DMS53 treated with DMSO at 0.1 percent for 48 hours (cell line): ENCODE results near the gene CCDC150.
"Not testable (repeated sequence)": the region's sequence is repeated elsewhere in the genome, so short reads cannot be mapped to it uniquely, and the experiment has no call there.

ENCODE experiments used
- DNase-seq: peaks from one replicate; lab custom pipeline; 2025; ENCODE audit not compliant: unreplicated experiment; lab: John Stamatoyannopoulos, UW

CCDC150 gene

DNA sequence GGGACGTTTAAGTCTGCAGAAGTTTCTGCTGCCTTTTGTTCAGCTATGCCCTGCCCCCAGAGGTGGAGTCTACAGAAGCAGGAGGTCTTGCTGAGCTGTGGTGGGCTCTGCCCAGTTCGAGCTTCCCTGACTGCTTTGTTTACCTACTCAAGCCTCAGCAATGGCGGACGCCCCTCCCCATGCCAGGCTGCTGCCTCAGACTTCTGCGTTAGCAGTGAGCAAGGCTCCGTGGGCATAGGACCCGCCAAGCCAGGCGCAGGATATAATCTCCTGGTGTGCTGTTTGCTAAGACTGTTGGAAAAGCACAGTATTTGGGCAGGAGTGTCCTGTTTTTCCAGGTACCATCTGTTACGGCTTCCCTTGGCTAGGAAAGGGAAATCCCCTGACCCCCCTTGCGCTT lies 70.5 kb downstream of the CCDC150 start:
- DNase-seq, result not testable (repeated sequence)

DNA sequence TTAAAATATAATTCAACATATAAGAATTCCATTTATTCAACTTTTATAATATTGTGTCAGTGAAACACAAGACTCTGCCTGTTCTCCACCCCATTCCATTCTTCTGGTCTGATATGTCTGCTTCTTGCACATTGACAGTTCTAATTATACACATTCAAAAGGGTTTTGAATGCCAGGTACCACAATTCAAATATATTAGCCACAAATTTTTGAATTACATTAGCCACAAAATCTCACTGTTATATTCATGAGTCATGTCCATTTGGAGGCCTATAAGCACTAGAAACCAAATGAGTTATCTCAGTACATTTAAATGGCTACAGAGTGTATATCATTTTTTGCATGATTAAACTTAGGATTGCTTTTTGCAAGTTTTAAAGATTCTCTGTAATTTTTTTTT lies 72.1 kb downstream of the CCDC150 start:
- DNase-seq, result no peak

DNA sequence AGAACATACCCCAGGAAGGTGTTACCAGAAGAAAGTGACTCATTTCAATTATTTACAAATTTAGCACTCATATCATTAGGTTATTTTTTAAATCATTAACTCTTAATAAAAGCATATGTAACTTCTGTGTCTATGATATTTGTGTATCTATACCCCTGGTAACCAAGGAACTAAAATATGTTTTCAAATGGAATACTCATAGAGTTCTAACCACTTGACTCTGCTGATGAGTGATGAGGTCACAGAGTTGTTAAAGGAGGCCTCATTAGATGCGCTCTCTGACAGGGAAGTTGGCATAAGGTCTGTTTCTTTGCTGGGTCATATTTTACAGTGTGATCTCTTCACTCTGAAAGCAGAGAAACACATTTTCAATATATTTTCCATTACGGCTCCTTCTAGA lies 73.4 kb downstream of the CCDC150 start:
- no peak for DNase-seq

DNA sequence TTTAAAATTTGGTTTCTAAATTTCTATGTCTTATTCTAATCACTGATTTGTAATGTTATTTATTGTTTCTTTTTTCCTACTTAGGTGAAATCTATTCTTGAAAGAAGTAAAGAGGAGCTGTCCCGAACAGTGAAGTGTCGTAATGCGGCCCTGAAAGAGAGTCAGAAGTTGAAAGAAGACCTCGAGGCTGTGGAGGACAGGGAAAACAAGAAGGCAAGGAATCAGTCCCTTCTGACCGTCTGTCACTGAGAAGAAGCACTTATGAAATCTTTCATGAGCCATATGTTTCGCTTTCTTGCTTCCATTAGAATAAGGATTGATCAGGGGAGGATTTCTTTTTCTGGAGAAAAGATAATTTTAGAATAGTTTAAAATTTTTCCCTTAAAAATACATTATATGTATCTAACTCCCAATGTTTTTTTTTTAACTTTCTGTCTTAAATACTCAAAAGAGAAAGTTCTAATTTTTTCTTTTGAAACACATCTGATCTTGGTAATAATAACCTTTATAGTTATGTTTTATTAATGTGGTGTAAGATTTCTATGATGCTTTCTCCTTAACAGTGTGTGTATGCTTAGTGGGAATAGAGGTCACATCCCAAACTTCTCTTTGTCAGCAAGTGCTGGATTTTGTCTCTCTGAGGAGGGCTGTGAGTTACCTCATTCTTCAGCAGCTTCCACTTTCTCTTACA lies 79.0 kb downstream of the CCDC150 start:
- no peak for DNase-seq

DNA sequence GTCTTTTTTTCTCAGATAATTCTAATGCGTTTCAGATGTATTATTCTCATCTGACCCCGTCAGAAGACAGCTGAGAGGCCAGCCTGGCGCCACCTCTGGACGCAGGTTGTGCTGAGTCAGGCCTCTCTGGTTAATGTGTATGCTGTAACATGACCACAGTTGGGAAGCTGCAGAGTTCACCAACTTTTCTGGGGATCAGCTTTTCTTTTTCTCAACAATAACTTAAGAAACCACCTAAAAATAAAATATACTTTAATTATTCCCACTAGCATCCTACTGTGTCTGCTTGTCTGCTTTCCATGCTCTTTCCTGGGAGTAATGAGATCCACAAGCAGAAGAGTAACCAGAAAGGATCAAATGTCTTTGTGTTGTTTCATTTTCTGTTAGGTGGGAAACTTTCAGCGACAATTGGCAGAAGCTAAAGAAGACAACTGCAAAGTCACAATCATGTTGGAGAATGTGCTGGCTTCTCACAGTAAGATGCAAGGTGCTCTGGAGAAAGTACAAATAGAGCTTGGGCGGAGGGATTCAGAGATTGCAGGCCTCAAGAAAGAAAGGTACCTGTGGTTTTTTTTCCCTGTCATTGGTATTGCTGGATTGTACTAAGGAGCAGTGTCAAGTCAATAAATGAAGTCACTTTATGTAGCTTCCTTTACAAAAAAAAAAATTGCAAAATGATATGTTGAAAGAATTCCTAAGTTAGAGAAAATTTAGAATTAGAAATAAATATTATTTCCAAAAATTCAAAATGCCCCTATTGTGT lies 79.8 kb downstream of the CCDC150 start:
- DNase-seq, result peak; percentile 49

DNA sequence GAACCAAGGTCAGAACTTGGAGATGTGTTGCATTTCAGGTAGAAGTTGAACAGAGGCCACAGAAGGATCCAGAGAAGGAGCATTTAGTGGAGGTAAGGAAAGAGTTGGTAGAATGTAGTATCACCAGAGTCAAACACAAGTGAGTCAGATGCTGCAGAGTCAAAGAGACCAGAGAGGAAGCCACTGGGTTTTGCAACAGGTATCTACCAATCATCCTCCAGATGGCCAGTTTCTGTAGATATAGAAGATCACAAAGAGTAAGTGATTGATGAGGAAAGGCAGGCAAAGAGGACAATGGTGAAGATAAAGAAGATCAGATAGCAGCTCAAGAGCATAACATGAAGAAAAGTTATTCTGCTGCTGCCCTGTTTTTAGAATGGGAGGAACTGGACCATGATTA lies 84.1 kb downstream of the CCDC150 start:
- DNase-seq, result no peak

DNA sequence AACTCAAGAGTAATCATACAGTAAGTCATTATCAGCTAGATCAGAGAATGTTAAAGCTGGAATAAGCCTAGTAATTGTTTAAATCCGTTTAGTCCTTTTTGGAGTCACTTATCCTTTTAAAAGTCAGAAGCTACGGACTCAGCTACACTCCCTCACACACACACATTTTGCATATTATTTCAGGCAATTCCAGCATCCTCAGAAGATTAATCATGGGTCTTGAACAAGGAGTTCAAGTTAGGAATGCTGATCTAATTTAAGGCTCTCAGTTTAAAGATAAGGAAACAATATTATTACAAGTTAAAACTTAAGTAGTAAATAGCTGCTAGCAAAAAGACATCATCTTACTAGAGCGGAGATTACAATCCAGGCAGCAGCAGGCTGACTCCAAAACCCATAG lies 85.7 kb downstream of the CCDC150 start:
- DNase-seq, result no peak

DNA sequence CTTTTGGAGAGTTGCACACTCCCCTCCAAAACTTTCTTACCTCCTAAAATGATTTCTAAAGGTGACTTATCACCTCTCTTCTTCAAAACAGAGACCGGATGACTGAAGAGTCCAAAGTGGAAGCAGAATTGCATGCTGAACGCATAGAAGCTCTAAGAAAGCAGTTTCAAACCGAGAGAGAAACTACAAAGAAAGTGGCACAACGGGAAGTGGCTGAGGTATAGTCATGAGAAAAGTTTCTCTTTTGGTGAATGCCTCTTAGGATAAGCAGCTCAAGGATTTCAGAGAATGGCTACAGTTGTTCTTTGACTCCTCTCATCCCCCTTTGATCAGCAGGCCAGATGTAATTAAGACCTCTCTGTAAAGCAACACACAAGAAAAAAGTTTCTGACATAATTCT lies 86.4 kb downstream of the CCDC150 start:
- no peak for DNase-seq

DNA sequence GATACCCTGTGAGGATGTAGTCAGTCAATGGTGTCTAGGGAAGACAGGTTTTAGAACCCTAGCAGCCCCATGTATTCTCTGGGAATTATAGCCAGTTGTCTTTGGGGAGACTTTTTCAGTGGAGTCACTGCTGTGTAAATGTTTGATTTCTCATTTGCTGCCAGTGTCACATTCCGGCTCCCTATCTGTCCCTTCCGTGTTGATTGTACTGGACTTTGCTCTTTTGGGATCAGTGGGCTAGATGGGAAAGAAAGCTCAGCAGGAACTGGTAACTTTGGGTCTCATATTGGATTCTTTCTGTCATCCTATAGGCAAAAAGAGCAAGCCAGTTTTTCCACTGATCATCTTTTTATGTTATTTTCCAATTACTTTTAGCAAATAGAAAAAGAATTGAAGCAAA lies 89.9 kb downstream of the CCDC150 start:
- DNase-seq, result no peak

DNA sequence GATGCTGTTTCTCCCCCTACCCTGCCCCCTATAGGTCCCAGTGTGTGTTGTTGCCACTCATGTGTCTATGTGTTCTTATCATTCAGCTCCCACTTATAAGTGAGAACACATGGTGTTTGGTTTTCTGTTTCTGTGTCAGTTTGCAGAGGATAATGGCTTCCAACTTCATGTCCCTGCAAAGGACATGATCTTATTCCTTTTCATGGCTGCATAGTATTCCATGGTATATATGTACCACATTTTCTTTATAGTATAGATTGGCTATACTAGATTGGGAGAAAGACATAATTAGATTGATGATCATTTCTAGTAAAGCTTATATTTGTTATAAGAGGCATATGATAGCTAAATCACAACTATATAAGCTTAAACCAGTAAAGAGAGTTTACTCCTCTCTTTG lies 97.1 kb downstream of the CCDC150 start:
- DNase-seq, result not testable (repeated sequence)

DNA sequence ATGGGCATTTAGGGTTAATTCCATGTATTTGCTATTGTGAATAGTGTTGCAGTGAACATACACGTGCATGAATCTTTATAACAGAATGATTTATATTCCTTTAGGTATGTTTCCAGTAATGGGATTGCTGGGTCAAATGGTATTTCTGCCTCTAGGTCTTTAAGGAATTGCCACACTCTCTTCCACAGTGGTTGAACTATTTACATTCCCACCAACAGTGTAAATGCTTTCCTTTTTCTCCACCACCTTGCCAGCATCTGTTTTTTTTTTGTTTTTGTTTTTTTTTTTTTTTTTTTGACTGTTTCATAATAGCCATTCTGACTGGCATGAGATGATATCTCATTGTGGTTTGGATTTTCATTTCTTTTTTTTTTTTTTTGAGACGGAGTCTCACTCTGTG lies 97.5 kb downstream of the CCDC150 start:
- DNase-seq, result no peak

DNA sequence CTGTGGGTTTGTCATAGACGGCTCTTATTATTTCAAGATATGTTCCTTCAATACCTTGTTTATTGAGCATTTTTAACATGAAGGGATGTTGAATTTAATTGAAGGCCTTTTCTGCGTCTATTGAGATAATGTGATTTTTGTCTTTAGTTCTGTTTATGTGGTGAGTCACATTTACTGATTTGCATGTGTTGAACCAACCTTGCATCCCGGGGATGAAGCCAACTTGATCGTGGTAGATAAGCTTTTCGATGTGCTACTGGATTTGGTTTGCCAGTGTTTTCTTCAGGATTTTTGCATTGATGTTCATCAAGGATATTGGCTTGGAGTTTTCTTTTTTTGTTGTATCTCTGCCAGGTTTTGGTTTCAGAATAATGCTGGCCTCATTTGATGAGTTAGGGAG lies 99.5 kb downstream of the CCDC150 start:
- DNase-seq, result no peak

DNA sequence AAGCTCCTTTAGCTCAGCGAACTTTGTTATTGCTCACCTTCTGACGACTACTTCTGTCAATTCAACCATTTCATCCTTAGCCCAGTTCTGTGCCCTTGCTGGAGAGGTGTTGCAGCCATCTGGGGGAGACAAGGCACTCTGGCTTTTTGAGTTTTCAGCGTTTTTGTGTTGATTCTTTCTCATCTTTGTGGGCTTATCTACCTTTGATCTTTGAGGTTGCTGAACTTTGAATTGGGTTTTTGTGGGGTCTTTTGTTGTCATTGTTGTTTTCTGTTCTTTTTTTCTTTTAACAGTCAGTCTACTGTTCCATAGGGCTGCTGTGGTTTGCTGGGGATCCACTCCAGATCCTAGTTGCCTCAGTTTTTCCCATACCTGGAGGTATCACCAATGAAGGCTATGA lies 102.7 kb downstream of the CCDC150 start:
- DNase-seq, result no peak

DNA sequence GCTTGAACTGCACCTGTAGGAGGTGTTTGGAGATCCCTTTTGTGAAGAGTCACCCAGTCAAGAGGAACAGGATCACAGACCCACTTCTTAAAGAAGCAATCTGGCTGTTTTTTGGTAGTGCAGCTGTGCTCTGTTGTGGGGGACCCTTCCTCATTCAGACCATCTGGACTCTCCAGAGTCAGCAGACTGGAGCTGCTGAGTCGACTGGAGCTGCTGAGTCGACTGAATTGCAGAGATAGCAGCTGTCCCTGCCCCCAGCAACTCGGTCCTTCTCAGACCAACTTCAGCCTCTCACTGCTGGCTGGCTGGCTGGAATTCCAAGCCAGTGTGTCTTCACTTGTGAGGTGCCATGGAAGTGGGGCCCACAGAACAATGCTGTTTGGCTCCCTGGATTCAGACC lies 103.2 kb downstream of the CCDC150 start:
- no peak for DNase-seq

DNA sequence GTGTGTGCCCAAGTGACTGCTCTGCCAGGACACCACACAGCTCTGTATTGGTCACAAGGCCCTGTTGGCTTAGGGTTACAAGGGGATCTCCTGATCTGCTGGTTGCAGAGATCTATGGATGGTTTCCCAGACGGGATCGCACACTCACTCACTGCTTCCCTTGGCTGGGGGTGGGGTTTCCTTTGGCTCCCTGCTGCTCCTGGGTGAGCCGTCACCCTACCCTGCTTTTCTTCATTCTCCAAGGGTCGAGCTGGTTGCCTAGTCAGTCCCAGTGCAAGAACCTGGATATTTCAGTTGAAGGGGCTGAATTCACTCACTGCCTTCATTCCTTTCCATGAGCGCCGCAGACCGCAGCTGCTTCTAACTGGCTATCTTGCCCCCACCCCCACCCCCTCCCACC lies 103.7 kb downstream of the CCDC150 start:
- DNase-seq, result no peak

DNA sequence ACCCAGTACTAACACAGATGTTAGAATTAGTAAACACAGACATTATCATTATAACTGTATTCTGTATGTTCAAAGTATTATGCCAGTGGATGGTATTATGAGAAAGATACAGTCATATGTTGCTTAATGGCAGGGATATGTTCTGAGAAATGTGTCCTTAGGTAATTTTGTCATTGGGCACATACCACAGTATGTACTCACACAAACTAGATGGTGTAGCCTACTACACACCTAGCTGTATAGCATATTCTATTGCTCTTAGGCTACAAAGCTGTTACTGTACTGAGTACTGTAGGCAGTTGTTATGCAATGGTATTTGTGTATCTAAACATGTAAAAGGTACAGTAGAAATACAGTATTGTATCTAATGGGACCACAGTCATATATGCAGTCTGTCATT lies 106.2 kb downstream of the CCDC150 start:
- no peak for DNase-seq

DNA sequence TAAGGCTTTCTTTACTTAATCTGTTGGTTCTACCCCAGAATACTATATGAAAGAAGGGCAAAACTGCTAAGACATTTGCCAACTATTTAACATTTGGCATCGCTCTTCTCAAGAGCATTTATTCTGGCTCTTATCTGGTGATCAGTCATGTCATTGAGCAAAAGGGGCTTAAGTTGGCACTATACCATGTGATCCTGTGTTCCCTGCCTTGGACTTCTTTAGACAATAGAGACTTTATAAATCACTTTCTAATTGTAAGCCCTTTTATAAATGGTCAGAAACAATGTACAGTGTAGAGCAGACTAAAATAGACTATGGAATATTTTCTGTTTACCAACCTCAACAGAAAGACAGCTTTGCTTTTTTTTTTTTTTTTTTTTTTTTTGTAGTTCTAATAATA lies 107.9 kb downstream of the CCDC150 start:
- DNase-seq, result no peak

DNA sequence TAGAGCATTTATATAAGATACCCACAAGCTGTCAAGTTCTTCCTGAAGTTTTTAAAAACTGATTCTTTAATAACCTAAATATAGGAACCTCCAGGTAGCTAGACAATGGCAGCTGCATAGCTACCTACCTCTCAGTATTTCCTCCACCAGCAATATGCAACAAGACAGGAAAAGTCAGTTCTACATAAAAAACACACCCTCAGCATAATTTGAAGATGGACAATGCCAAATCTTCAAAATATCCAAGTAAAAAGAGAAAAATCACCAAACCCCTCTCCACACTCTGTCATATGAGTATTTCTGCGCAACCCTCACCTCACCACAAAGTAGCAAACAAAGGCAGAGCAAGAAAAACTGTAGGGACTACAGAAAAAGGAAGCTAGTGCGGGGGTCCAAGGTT lies 108.6 kb downstream of the CCDC150 start:
- no peak for DNase-seq

DNA sequence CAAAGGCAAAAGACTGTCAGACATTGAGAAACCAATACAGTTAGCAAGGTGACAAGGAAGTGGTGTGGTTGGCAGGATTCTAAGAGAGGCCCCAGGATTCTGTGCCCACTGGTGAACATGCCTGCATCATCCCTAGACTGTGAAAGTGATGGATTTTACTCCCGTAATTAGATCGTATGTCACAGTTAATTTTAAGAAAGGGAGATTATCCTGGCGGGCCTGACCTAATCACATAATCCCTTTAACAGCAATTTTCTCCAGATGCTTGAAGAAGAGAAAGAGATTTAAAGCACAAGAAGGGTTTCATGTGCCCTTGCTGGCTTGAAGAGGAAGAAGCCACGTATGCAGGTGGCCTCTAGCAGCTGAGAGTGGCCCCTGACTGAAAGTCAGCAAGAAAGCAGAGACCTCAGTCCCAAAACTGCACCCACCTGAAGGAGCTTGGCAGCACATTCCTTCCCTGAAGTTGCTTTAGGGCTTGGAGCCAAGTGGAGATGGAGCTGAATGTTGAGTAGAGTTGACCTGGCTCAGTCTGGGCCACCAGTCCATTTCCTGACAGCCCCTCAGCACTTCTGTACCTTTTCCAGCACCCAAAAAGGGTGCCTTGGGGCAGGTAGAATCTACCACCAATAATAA lies 110.9 kb downstream of the CCDC150 start:
- no peak for DNase-seq

DNA sequence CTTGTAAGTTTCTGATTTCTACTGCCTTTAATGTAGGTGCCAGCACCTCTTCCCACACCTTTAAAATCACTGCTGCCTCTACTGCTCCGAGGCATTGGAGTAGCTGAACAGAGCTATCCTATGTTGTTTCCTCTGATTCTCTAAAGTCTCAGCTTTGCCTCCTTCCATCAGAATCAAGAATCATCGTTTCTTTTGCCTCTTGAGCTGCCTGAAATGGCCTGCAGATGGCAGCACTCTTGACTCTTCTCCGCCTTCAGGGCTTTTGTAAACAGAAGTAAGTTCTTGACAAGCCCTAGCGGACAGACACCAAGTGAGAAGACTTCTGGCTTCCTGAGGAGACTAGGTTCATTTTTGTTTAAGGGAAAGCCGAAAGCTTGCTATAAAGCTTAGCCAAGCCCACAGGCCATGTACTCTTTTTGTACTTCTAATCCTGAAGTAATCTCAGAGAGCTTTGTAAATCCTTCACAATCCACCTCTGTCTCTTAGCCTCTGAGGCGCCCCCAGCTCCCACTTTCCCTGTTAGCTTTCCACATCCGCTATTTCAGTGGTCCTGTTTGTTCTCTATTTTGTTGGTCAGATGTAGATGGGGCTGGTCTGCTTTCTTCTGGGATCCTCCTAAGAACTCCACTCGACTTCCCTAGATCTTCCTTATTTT lies 111.6 kb downstream of the CCDC150 start:
- peak; percentile 40 for DNase-seq

DNA sequence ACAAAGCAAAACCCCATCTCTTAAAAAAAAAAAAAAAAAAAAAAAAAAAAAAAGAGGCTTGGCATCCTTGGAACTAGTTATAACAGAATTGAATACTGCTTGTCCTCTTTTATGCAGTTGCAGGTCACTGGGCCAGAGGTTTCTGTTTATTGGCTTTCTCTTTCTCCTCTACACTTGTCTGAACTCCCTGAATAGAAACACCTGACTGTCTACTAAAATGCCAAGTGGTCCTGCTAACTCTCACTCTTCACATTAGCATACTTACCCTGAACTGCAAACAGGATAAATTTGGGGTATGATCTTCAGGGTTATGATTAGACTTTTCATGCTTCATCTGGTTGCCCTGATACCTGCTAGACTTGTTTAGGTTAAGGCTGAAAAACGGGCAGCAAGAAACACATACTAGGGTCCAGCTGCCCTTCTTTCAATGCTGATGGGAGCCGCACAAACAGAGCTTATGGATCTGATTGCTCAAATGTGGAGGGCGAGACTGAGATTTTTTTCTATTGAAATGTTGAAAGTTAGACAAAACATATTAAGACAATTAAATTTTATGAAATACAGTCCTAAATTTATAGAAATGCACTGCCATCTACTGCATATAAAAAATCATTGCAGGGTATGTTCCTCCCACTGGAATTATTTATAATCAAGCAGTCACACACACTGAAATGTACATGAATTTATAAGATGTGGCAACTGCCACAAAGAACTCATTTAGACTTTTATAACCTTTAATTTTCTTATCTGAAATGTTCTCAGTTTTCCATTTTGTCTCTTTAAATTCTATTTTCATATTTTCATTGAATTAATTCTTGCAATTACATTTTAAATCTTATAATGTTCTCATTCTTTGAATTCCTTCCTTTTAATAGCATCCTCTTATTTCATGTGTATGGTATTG lies 119.2 kb downstream of the CCDC150 start:
- no peak for DNase-seq
